Fibroblast of lung (primary cell): ENCODE data around the gene SLC25A20.

ENCODE experiments used
- EZH2 ChIP-seq: IDR thresholded peaks from 2 replicates; pipeline ENCODE4 v1.5.1; 2012; ENCODE audit warnings: low read length, control low read depth, mild to moderate bottlenecking; ENCODE audit errors: missing control alignments
- TF ChIP-seq, protein P1 (sequence below), 2 donors: IDR thresholded peaks in 1 of 2; conservative IDR thresholded peaks in 1 of 2; 1 replicate in 1 of 2; 2 replicates in 1 of 2; pipeline ENCODE4 v1.5.1; 2011 to 2012; ENCODE audit warnings: low read length in 2 of 2, control low read depth in 1 of 2, inconsistent platforms in 1 of 2, low read depth in 1 of 2, mild to moderate bottlenecking in 1 of 2

DNA sequence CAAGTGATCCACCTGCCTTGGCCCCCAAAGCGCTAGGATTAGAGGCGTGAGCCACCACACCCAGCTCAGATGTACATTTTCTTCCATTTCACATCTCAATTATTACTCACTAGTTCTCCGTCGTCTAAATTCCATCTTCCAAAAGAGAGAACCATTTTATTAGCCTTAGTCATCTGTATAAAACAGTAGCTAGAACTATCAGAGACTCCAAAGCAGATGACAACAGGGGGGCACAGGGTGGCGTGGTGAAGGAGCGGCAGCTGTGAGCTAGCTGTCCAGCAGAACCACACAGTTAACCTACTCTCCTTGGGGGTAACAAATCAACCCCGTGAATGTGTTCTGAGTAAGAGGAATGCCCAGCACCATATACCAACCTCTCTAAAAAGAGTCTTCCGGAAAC is 7.1 kb downstream of the SLC25A20 start:
- TF ChIP-seq, protein P1, sequence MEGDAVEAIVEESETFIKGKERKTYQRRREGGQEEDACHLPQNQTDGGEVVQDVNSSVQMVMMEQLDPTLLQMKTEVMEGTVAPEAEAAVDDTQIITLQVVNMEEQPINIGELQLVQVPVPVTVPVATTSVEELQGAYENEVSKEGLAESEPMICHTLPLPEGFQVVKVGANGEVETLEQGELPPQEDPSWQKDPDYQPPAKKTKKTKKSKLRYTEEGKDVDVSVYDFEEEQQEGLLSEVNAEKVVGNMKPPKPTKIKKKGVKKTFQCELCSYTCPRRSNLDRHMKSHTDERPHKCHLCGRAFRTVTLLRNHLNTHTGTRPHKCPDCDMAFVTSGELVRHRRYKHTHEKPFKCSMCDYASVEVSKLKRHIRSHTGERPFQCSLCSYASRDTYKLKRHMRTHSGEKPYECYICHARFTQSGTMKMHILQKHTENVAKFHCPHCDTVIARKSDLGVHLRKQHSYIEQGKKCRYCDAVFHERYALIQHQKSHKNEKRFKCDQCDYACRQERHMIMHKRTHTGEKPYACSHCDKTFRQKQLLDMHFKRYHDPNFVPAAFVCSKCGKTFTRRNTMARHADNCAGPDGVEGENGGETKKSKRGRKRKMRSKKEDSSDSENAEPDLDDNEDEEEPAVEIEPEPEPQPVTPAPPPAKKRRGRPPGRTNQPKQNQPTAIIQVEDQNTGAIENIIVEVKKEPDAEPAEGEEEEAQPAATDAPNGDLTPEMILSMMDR (conservative IDR thresholded peaks at IDR 0.05 in 1 of 2, IDR thresholded peaks at IDR 0.05 in 1 of 2; ENCODE audit: low read depth in 1 of 2, low read length in 2 of 2), result no peak
- no peak for TF ChIP-seq EZH2
